GM12875 (cell line): ENCODE data around the gene HS6ST2.

Experiments used
- H3K4me3 ChIP-seq: one replicate; pipeline ENCODE4 v1.5.1; 2011; ENCODE audit warnings: low read depth, low read length, control low read depth
- CTCF ChIP-seq: IDR thresholded peaks from 2 replicates; pipeline ENCODE4 v1.5.1; 2011; ENCODE audit warnings: low read depth, mild to moderate bottlenecking, control low read depth, inconsistent platforms, low read length, moderate library complexity, borderline replicate concordance; ENCODE audit not compliant: insufficient read depth

The HS6ST2 gene

GRCh38 chrX:132769609-132770008 is 188.8 kb downstream of the HS6ST2 start:
- H3K4me3 ChIP-seq, result no peak overlapping the region
- no peak for TF ChIP-seq CTCF

GRCh38 chrX:132766452-132766851 is 192.0 kb downstream of the HS6ST2 start:
- no peak overlapping the region for H3K4me3 ChIP-seq
- TF ChIP-seq CTCF, result no peak

- TF ChIP-seq CTCF, result no peak
- no peak overlapping the region for H3K4me3 ChIP-seq
Measured at GRCh38 chrX:132763528-132763927, 194.9 kb downstream of the HS6ST2 start.

- no peak for TF ChIP-seq CTCF
- no peak overlapping the region for H3K4me3 ChIP-seq
Measured at GRCh38 chrX:132758759-132759158, 199.7 kb downstream of the HS6ST2 start.

- no peak for TF ChIP-seq CTCF
- H3K4me3 ChIP-seq, result no peak overlapping the region
Measured at GRCh38 chrX:132757066-132757623, 201.3 kb downstream of the HS6ST2 start.

- H3K4me3 ChIP-seq, result no peak overlapping the region
- TF ChIP-seq CTCF, result no peak
Measured at GRCh38 chrX:132756439-132756838, 202.0 kb downstream of the HS6ST2 start.

- no peak for TF ChIP-seq CTCF
- no peak overlapping the region for H3K4me3 ChIP-seq
Measured at GRCh38 chrX:132751063-132751690, 207.3 kb downstream of the HS6ST2 start.
